CD4-positive, alpha-beta T cell treated with Interleukin-17A for 1 hour (primary cell): Measurements from ENCODE around the gene BCL2.
"Not testable (repeated sequence)": the region's sequence is repeated elsewhere in the genome, so short reads cannot be mapped to it uniquely, and the experiment has no call there.

Experiments
- DNase-seq: peaks from one replicate; pipeline ENCODE4 v3.0.0-alpha.2; 2020

The BCL2 gene

DNA sequence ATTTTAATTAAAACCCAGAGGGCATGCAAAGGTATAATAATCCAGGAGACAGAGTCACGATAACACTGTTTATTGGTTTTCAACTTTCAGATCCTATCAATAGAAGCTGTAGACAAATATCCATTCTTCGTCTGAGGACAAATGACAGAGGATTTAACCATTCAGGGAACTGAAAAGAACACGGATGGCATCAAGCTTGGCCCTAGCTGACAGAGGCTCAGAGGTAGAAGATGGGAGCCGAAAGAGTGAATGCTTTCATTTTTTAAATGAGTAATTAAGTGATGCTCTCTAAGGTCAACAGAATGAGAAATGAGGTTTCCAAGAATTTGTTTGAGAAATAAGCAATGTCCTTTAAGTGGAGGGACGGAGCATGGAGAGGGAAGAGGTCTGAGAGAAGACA is 62.1 kb downstream of the BCL2 start:
- no peak for DNase-seq

DNA sequence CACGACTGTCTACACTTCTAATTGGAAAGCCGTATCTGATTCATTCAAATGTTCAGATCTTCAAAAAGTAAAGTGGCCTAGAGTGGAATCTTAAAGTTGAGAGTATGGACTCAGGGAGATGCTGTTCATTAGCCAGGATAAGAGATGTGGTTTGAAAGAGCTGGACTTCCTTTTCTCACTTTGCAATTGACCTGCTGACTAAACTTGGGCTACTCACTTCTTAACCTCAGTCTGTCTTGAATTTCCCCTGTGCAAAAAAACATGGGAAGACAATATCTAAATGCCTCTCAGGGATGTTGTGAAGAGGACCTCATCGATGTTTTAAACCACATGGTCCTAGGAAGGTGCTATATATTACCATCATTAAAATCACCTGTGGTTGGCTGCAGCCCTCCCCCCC is 64.1 kb downstream of the BCL2 start:
- DNase-seq, result no peak

DNA sequence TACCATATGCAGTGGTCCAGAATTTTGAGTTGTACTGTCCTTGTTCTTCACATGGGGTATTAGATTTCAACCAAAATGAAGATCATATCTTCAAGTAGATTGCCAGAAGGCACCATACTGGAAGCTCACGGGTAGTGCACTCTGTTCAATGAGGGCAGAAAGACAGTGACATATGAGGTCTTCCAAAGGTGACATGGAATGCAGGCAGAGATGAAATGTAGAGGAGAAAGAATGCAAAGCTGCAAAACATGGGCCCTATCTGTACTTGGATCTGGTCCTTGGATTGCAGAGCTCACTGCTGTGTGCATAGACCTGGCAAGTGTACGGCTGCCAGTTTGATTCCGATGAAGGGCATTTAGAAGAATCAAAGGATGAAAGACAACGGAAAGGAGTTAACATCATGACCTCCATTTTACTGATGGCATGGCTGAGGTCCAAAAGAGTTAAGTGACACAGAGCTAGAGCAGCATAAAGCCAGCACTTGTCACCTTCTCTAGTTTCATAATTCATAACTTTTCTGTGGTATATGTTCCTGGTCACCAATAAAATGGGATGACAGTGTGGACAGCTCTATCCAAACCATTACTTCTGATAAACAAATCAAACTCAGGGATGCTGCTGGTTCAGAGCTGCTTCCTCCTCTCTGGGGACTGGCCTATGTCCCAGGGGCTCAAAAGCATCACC is 64.7 kb downstream of the BCL2 start:
- no peak for DNase-seq

DNA sequence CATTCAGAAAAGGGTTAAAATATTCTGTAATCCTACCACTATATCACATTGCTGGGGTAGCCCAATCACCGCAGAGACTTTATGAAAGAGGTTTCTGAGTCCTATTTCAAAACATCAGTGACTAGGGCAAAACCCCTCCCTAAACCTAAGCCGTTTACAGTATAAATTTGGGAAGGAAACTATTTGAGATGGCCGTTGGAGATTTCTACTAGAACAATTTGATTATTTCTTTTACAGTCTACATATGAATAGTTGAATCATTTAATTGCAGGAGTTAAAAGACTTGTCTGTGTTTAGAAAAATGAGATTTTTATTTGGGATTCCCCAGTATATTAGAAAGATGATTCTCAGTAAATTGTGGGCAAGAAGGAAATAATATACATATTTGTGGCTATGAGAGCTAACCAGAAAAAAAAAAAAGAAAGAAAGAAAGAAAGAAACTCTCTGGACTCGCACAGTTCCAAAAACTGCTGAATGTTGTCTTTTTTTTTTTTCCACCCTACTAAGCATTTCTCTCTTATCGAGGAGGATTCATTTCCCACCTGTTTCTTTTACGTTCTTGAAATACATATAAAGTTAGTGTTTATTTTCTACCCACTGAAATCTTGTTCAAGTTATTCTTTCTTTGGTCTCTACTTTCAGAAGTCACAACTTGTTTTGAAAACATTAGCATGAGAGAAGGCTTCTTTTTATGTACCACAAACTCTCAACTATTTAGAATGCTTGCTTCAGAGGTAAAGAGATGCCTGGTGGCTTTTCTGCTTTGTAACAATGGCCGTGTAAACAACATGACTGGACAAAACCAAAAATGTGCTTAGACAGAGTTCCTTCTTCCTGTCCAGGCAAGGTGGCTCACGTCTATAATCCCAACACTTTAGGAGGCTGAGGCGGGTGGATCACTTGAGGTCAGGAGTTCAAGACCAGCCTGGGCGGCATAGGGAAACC is 65.9 kb downstream of the BCL2 start:
- no peak for DNase-seq

DNA sequence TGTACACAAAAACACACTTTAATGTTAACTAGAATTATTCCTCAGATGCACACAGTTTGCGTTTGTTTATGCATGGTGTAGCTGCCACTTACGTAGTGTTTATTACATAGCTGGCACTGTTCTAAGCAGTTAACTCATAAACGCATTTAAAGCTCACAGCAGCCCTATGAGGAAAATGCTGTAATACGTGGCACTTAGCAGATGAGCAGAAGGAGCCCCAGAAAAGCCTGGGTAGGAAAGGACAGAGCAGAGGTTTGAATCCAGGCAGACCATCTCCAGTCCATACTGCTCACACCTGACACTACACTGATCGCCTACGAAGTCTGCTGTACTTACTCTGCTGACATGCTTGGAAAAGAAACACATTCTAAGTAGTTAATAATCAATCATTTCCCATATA is 66.6 kb downstream of the BCL2 start:
- no peak for DNase-seq

DNA sequence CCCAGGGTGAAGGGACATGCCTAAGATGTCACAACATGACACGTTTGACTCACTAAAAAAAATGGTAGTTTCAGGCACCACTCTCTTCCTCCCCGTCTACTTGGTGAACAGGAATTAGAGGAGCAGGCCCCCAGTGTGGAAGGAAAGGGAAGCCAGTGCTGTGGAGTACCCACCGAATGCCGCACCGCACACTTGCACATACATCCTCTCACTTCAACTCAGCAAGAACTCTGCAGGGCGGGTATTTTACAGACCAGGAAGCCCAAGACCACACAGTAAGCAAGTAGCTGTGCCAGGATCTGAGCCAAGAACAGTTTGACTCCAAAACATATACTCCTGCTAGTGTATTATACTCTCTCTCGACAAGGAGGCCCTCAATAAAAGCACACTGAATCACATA is 69.8 kb downstream of the BCL2 start:
- no peak for DNase-seq

DNA sequence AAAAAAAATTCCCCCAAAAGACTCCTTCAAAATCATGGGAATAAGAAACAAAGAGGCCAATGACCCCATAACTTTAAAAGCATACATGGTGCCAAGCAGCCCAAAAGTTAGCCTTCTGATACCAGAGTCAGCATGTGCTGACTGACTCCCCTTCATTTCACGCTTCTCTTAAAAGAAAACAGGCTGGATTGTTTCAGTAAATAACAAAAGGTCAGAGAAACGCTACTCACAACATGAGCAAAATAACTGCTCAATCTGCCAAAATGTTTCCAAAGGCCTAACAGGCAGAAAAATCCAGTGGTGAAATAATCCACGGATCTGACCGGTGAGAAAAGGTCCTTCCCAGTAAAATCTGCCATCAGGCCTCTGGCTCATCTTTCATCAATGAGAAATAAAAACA is 71.6 kb downstream of the BCL2 start:
- no peak for DNase-seq

DNA sequence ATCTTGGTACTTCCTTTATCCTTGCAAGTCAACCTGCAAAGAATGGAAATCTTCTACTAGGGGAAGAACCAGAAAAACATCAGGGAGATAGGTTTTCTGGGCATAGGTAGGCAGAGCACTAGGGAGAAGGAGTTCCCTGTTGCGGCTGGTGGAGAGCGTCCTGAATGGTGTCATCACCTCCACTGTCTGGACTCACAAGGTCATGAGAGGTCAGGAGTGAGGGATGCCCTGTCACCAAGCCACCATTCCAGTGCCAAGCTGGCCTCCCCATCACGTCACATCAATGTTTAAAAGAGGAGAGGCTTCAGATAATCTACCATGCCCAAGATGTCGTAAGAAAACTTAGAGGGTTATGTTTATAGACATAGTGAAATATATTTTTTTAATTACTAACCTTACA is 72.1 kb downstream of the BCL2 start:
- no peak for DNase-seq

DNA sequence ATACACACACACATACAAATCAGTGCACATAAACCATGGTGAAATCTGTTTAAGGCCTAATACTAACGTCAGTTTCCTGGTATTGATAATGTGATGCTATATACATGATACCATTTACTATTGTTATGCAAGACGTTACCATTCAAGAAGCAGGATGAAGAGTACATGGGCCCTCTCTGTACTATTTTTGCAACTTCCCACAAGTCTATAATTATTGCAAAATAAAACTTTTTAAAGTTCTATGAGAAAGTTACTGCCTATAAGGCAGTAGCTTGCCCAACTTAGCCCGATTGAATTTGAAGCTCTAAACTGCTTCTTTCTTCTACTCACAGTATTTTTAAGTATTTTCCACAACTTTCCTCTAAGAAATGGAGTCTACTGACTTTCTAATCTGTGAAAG is 74.0 kb downstream of the BCL2 start:
- no peak for DNase-seq

DNA sequence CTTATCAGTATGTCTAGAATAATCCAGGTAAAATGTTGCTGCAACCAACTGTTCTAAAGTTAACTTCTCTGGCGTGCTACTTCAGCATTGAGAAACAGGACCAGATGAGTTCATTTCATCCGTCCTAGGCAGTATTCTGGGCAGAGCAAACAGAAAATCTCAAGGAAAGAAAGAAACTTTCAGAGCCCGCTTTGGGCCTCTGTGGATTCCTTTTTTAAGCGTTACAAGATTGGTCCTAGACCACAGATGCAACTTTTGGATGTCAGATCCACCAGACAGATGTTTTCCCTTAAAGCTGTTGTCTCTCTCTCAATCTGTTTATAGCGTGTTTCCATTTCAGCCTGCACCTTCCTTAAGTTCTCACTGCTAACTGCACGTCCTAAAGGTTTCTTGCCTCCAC is 75.0 kb downstream of the BCL2 start:
- no peak for DNase-seq

DNA sequence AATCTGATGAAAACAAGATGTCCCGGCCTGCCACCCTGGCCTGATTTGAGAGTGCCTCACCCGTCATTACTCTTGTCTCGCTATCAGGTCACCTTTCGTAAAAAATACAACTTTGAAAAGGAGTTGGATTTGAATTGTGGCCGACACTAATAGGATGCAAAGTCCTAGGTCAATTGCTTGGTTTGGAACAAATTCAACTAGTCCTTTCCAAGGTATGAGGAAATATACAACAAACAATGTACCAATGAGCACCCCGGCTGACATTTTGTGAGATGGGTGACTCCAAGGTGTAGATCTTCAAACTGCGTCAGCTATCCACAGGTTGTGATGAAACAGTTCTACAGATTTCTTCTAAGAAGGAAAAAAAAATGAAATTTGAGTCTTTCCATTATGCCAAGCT is 77.8 kb downstream of the BCL2 start:
- DNase-seq, result no peak

DNA sequence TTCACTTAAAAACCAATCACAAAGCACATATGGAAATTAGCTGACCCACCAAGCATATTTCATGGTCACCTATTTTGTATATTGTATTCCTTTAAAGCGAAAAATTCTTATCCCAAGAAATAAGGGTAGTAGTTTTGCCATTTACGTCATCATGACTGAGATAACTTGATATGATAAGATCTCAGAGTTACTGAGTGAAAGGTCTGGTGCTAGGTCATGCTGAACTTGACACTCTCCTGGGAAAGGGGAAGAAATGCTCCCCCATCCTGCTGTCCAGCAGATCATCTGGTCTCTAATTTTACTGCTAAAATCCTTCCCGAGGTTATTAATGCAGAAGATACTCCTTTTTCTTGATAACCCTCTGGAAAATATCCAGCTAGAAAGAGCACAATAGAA is 78.3 kb downstream of the BCL2 start:
- no peak for DNase-seq

DNA sequence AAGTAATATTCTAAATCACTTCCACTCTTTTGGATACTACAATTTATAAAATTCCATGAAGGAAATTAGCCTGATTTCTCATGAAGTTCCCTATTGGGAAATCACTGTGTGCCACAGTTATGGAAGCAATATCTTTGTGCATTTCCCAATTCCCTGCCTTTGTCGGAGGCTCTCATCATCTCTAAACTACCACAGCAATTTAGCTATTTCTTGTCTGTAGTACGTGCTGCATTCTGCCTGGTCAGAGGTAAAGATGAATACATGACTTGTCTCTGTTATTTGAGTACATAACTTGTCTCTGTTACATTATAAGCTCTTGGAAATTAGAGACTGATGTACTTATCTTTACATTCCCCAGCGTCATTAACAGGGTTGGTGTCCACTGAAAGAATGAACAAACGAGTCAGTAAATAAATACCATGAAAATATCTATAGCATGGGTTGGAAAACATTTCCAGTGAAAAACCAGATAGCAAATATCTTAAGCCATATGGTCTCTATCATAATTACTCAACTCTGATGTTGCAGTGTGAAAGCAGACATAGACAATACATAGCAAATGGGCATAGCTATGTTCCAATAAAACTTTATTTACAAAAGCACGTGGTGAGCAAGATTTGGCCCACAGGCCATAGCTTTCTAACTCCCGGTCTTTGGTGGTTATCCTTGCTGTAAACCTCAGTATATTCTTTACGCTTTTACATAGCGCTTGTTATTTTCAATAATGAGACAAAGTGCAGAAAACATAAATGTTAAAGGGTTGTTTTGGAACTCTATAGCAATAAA is 78.8 kb downstream of the BCL2 start:
- DNase-seq, result no peak

DNA sequence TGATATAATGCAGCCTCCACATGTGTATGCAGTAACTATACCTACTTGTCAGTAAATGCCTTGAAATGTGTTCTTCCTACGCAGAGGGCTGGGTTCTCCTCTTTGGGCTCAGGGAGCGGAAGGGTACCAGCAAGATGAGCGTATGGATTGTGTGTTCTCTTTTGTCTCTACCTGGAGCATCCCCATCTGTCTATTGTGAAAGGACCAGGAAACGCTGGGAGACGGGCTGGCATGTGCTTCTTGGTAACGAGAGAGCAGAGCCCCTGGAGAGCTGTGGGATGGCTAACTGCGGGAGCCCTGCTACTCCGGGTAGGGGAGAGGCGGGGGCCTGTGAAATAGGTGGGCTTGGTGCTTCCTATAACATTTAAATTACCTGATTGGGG is 80.9 kb downstream of the BCL2 start:
- DNase-seq, result no peak

DNA sequence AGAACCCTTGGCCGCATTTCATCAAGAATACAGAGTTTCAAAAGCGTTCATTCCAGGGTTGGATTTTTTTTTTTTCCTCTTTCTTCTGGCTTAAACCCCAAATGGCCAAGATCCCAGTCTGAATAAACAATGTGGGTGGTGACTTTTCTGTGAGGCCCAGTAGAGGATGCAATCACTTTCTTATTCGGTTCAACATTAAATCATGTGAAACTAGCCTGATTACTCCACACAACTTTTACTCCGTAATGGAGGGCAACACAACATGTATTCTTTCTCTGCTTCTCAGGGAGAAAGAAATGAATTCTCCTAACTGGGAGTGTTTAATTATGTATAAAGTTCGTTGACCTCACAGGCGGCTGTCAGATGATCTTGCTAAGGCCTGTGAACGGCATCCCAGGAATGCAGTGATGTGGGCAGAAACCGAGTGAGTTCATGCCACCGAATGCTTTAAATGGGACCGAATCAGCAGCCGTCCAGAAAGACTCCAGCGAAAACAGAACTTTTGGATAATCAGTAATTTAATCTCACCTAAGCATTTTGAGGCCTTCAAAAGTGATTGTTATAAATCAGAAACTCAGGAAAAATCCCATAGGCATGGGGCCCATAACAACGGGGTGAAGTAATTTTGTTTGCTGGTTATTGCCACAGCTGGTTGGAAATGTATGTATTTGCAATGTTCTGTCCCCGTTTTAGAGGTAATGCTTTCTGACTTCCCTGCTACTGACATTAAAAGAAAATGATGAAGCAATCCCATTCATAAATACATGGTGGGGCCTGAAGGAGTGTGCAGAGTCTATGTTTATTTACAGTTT is 81.5 kb downstream of the BCL2 start:
- no peak for DNase-seq

DNA sequence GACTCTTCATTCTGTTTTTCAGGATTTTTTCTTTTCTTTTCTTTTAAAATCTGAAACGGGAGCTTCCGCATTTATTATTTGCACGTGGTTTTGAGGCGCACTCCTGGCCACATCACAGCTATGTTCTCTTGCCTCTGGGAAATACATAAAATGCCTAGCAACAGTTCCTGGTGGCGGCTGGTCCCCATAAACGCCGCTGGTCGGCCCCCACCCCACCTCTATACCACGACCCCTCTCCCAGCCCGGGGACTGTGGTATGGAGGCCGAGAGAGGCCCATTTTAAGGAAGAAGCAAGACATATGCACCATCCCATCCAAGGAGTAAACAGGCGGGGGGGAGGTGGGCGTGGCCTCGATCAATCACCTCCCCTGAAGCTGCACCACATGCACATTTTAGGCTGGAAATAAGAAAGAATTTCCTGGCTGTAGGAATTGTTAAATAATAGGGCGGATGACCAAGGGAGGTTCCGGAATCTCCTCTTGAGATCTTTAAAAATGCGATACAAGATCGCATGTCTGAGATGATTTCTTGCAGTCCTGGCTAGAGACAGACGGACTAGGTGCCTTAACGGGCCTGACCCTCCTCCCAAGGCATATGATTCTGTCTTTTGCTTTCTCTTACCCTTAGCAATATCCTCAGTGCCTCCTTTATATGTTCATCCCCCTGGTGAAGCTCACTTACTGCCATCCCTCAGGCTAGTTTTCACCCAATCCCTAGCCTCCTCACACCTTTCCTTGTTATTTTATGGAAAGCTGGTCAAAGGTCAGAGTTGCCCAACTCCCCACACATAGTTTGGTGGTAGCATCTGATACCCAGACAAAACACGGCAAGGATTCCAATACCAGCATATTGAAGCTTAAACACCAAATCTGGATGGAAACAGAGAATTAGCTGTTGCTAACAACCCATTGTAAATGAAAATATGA is 82.4 kb downstream of the BCL2 start:
- no peak for DNase-seq

DNA sequence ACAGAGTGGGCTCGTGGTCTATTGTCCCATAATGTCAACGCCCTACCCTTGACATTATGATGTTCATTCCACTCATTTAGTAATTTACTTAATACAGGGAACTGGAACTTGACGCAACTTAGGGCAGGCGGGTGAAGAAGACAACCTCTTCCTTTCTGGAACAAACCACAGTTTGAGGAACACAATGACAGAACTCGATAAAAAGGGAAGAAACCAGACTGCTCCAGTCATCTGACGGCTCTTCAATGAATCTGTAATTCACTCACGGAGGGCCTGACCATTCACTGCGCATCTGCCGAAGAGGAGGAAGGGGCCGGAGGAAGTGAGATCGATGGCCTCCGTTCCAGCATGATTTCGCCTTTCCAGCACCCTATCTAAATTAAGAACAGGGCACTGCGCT is 83.2 kb downstream of the BCL2 start:
- DNase-seq, result no peak

DNA sequence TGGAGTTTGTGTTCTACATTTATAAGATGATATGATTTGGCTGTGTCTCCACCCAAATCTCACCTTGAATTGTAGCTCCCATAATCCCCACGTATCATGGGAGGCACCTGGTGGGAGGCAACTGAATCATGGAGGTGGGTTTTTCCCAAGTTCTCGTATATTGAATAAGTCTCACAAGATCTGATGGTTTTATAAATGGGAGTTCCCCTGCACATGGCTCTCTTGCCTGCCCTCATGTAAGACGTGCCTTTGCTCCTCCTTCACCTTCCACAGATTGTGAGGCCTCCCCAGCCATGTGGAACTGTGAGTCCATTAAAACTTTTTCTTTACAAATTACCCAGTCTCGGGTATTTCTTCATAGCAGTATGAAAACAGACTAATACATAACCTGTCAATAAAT is 83.6 kb downstream of the BCL2 start:
- DNase-seq, result not testable (repeated sequence)

DNA sequence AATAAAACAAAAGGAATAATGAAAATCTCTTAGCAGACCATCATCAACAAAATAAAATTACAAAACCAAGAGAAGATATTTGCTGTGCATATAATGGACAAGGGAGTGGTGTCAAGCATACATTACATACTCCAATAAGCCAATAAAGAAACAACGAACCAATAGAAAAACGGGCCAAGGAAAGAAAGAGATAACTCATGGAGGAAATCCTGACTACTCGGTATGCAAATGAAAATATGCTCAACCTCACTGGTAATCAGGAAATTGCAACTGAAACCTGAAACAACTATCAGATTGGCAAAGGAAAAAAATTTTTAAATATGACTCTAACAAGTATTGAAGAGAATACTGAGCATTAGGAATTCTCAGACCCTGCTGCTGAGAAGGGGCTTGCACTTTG is 84.7 kb downstream of the BCL2 start:
- DNase-seq, result no peak

DNA sequence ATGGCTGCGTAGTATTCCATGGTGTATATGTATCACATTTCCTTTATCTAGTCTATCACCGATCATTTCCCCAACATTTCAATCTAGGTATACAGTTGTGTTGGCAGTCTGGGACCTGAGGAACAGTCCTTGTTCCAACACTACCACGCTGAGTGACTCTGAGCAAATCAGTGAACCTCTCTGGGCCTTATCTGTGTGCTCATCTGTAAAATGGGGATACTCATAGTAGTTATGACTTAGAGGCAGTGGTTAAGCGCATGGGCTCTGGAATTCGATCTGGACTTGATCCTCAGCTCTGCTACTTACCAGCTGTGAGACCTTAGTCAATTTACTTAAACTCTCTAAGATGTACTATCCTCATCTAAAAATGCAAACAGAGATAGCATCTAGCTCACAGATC is 85.1 kb downstream of the BCL2 start:
- no peak for DNase-seq

DNA sequence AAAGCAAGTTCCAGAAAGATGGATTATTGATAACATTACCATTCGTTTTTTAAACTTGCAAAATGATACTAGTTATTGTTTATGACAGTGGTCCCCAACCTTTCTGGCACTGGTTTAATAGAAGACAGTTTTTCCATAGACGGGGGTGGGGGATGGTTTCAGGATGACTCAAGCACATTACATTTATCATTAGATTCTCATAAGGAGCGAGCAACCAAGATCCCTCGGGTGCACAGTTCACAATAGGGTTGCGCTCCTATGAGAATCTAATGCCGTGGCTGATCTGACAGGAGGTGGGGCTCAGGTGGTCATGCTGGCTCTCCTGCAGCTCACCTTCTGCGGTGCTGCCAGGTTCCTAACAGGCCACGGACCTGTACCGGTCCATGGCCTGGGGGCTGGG is 86.2 kb downstream of the BCL2 start:
- DNase-seq, result no peak

DNA sequence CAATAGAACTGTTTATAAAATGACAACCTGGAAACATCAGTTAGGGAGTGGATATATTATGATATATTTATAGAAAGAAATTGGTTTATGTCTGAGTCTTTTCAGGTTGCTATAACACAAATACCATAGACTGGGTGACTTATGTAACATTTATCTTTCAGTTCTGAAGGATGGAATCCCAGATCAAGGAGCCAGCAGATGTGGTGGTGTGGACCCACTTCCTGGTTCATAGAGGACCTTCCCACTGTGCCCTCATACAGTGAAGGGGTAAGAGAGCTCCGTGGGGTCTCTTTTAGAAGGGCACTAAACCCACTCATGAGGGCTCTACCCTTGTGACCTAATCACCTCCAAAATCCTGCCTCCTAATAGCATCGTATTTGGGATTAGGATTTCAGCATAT is 86.7 kb downstream of the BCL2 start:
- no peak for DNase-seq
